HCT116 (cell line): ENCODE results near the gene MRPS5. TPM values are rescaled to one million over a fixed set of nuclear protein-coding genes. Genes with fewer than 3 reads are reported as not detected.

Experiments
- ATAC-seq: fragments of 200-7000 bp; cut with Tn5 transposase; 2 replicates; pipeline ENCODE4 v1.9.1; 2020; ENCODE audit warnings: mild to moderate bottlenecking, moderate library complexity
- BruUV-seq: library from RNA; stranded (reverse); fragments of 400-500 nt; replicated peaks from 2 replicates; lab custom pipeline; 2021; lab: Mats Ljungman, UMichigan
- CTCF ChIA-PET: fragments of 300-600 bp; sonication (Branson Sonifier 250); formaldehyde crosslinking; loops from one replicate; lab custom pipeline; 2021; ENCODE audit warnings: antibody characterized with exemption; lab: Charles Lee
- POLR2A ChIA-PET: fragments of 300-600, 350-600 bp; sonication (Branson Sonifier 250); formaldehyde crosslinking; loops from one replicate; lab custom pipeline; 2021; ENCODE audit warnings: antibody characterized with exemption; lab: Charles Lee
- RAD21 ChIA-PET, 2 experiments: fragments of 300-600 bp; sonication (Branson Sonifier 250); formaldehyde crosslinking; loops; one replicate each; lab custom pipeline; 2023; ENCODE audit warnings: low total read pairs in 2 of 2; ENCODE audit not compliant: uncharacterized antibody in 2 of 2, unreplicated experiment in 2 of 2, low non-redundant PET in 1 of 2; lab: Charles Lee
- DNase-seq: peaks from one replicate; pipeline ENCODE4 v3.0.0-alpha.2; 2010; ENCODE audit warnings: low read depth, low spot score
- H2AFZ ChIP-seq: fragments of 200-600 bp; shearing (Covaris generic), sonication (generic); 2 replicates; pipeline ENCODE4 v1.6.1; 2017; ENCODE audit warnings: low read depth, mixed run types, mixed read lengths, antibody characterized with exemption, low read length; ENCODE audit not compliant: poor library complexity, severe bottlenecking
- H3K27ac ChIP-seq: 2 replicates; pipeline ENCODE4 v1.5.1; 2012; ENCODE audit warnings: low read depth, low read length
- H3K27me3 ChIP-seq: fragments of 200-600 bp; sonication (generic); 2 replicates; pipeline ENCODE4 v1.6.1; 2016; ENCODE audit warnings: mixed run types, low read length, mixed read lengths; ENCODE audit not compliant: insufficient read depth
- H3K36me3 ChIP-seq, 2 experiments: fragments of 200-500 bp in 1 of 2; fragments of 200-600 bp in 1 of 2; sonication (Bioruptor generic) in 1 of 2; sonication (generic) in 1 of 2; 2 replicates each; pipeline versions ENCODE4 v1.5.1 to v1.6.1; 2014 to 2016; ENCODE audit warnings: low read length in 2 of 2, inconsistent platforms in 1 of 2, mixed read lengths in 1 of 2, mixed run types in 1 of 2; ENCODE audit not compliant: insufficient read depth in 2 of 2, control insufficient read depth in 1 of 2
- H3K4me1 ChIP-seq, 2 experiments: fragments of 200-600 bp in 1 of 2; sonication (generic) in 1 of 2; 2 replicates each; pipeline versions ENCODE4 v1.5.1 to v1.6.1; 2012 to 2017; ENCODE audit warnings: low read length in 2 of 2, inconsistent platforms in 1 of 2, mild to moderate bottlenecking in 1 of 2, mixed read lengths in 1 of 2, mixed run types in 1 of 2, moderate library complexity in 1 of 2; ENCODE audit not compliant: insufficient read depth in 2 of 2, control insufficient read depth in 1 of 2
- H3K4me2 ChIP-seq: fragments of 200-600 bp; sonication (generic); 2 replicates; pipeline ENCODE4 v1.6.1; 2017; ENCODE audit warnings: mixed run types, low read length, mixed read lengths
- H3K4me3 ChIP-seq, 2 experiments: fragments of 200-600 bp in 1 of 2; sonication (generic) in 1 of 2; replicated peaks in 1 of 2; 2 replicates each; pipeline ENCODE4 v1.5.1; 2011 to 2016; ENCODE audit warnings: low read length in 2 of 2, control low read depth in 1 of 2, low read depth in 1 of 2, mild to moderate bottlenecking in 1 of 2, mixed read lengths in 1 of 2, mixed run types in 1 of 2
- H3K79me2 ChIP-seq: fragments of 200-600 bp; sonication (generic); 2 replicates; pipeline ENCODE4 v1.6.1; 2017; ENCODE audit warnings: mild to moderate bottlenecking, mixed run types, low read length, moderate library complexity, mixed read lengths; ENCODE audit not compliant: insufficient read depth
- H3K9ac ChIP-seq: fragments of 200-600 bp; sonication (generic); 2 replicates; pipeline ENCODE4 v1.6.1; 2016; ENCODE audit warnings: low read length, mixed read lengths
- H3K9me2 ChIP-seq: fragments of 200-600 bp; sonication (generic), shearing (Covaris generic); 2 replicates; pipeline ENCODE4 v1.6.1; 2017; ENCODE audit warnings: mixed run types, mild to moderate bottlenecking, moderate library complexity; ENCODE audit not compliant: insufficient read depth
- H3K9me3 ChIP-seq, 2 experiments: fragments of 200-500 bp in 1 of 2; fragments of 200-600 bp in 1 of 2; sonication (Bioruptor generic) in 1 of 2; sonication (generic) in 1 of 2; 2 replicates each; pipeline ENCODE4 v1.6.1; 2014 to 2017; ENCODE audit warnings: low read length in 2 of 2, mixed read lengths in 2 of 2, inconsistent platforms in 1 of 2, low read depth in 1 of 2, mild to moderate bottlenecking in 1 of 2, mixed run types in 1 of 2, moderate library complexity in 1 of 2; ENCODE audit not compliant: control insufficient read depth in 1 of 2, insufficient read depth in 1 of 2
- H4K20me1 ChIP-seq: fragments of 200-600 bp; sonication (generic), shearing (Covaris generic); 2 replicates; pipeline ENCODE4 v1.6.1; 2017; ENCODE audit warnings: mixed run types, mild to moderate bottlenecking, moderate library complexity; ENCODE audit not compliant: insufficient read depth
- CBX3 ChIP-seq: IDR thresholded peaks from 2 replicates; pipeline ENCODE4 v1.6.1; 2012; ENCODE audit warnings: low read depth
- EZH2 ChIP-seq: fragments of 200-600 bp; sonication (generic); IDR thresholded peaks from 2 replicates; pipeline ENCODE4 v1.6.1; 2017; ENCODE audit warnings: antibody characterized with exemption, mixed run types
- POLR2AphosphoS5 ChIP-seq: IDR thresholded peaks from 2 replicates; pipeline ENCODE4 v1.6.1; 2011; ENCODE audit warnings: mild to moderate bottlenecking, low read depth, low read length, moderate library complexity
- intact Hi-C: fragments of 100-400 bp; cut with micrococcal nuclease; formaldehyde crosslinking; loops from 2 replicates; pipeline ENCODE4 v1.10.0; 2022
- total RNA-seq: library from RNA; stranded (reverse); gene quantifications from one replicate; pipeline ENCODE4 v1.2.1, GENCODE V29; 2021; ENCODE audit not compliant: unreplicated experiment

MRPS5 gene
- total RNA-seq, 1 experiment from 2014 or later = 70.6 TPM

- DNase-seq = no peak
- Histone ChIP-seq H3K4me3 (peak within 1 kb of the TSS; percentile 45 to 53), H3K36me3 (no peaks in the 10 kb centered on the region), H2AFZ (no peak within 1 kb of the TSS), H3K4me1 (peaks cover 3 to 16% of the 10 kb centered on the region in 2 experiments; a peak in 3 of 4 replicates), H3K9ac (peak within 1 kb of the TSS; percentile 39; the same call in 1 of the 2 replicates), H4K20me1 (no peaks in the 10 kb centered on the region), H3K9me3 (no peaks in the 10 kb centered on the region; a peak in 1 of 4 replicates), H3K27me3 (no peaks in the 10 kb centered on the region)
- intact Hi-C loops = no loop called here
- ATAC-seq = peak; percentile 90
- no TSS peak for BruUV-seq
- CTCF ChIA-PET = no interaction called here
- RAD21 ChIA-PET = no interaction called here
- TF ChIP-seq CBX3 (no peak), POLR2AphosphoS5 (0 out of 2 replicates have a peak, but pooled peaks have one; percentile 22)
- TF ChIP-seq, all 23 proteins: peak for 1
- peak within 1 kb of the TSS; percentile 72 for H3K4me2 ChIP-seq
- POLR2A ChIA-PET = no interaction called here
- H3K27ac ChIP-seq = peak within 1 kb of the TSS; percentile 55; the same call in 1 of the 2 replicates
- H3K9me2 ChIP-seq = no peaks in the 10 kb centered on the region
- peaks cover 10% of the 10 kb centered on the region for H3K79me2 ChIP-seq
Observed at GRCh38 chr2:95159690-95160449, 38.3 kb upstream of the MRPS5 start, which contains the start of gene ZNF514. TSS of gene ZNF514 (minus strand) at chr2:95159848. CDS start at chr2:95153253, 6,595 bp downstream.

- Histone ChIP-seq H3K79me2 (peaks cover 2% of the 10 kb centered on the region; the same call in 1 of the 2 replicates), H3K9me2 (no peaks in the 10 kb centered on the region), H3K27me3 (no peaks in the 10 kb centered on the region), H3K9me3 (no peaks in the 10 kb centered on the region; a peak in 2 of 4 replicates), H2AFZ (no peak overlapping the region), H3K4me1 (peaks cover 0 to 8% of the 10 kb centered on the region in 2 experiments; a peak in 2 of 4 replicates), H3K36me3 (0 out of 4 replicates have a peak, but pooled peaks cover 0 to 5% of the 10 kb centered on the region in 2 experiments), H3K27ac (peak overlapping the region; percentile 55; the same call in 1 of the 2 replicates), H3K4me2 (peak overlapping the region; percentile 72), H3K9ac (peak overlapping the region; percentile 39; the same call in 1 of the 2 replicates), H4K20me1 (no peaks in the 10 kb centered on the region), H3K4me3 (peak overlapping the region; percentile 45 to 53)
- DNase-seq (no peak), ATAC-seq (peak; percentile 72)
- no peak for TF ChIP-seq EZH2
- RAD21 ChIA-PET = no interaction called here
- CTCF ChIA-PET = no interaction called here
- POLR2A ChIA-PET = no interaction called here
- no TSS peak for BruUV-seq
- intact Hi-C loops = no loop called here
Observed at GRCh38 chr2:95158891-95159619, 37.4 kb upstream of the MRPS5 start.
